ENCODE results near the gene AMHR2. TPM values are rescaled to one million over a fixed set of nuclear protein-coding genes. Genes with fewer than 3 reads are reported as not detected.
"Not testable (repeated sequence)": the region's sequence is repeated elsewhere in the genome, so short reads cannot be mapped to it uniquely, and the experiment has no call there.

The AMHR2 gene
- total RNA-seq, 1 donor from 2014 or later = not detected

DNA sequence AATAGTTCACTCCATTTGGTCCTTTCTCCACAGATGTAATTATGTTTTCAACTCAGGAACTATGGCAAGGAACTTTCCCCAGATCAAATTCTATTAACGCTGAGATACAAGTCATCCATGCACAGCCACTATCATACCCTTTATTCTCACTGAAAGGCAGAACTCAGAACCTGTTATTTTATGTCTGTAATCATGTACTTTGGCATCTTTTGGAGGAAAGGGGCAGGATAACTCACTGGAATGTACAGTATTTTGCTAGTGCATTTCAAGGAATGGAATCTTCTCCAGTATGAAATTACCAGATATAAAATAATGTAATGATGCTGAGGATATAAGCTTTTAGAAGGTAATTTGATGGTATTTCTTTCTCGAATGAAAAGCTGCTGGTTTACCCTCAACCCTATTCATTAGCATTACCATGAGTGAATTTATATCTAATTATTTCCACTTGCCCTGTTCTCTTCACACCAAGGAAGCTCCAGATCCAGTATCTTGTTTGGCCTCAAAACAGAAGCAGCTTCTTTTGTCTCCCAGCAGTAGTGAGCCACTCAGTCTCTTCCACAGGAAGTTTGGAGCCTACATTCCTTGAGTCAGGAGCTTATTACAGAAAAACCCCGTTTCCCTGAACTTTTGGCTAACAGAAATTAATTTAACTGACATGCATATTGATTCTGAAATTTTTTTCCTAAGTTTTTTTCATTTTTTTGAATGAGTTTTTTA lies 10.0 kb upstream of the AMHR2 start:
- H3K9ac ChIP-seq (ENCODE audit: low read depth in 1 of 3, low read length in 3 of 3) = no peak overlapping the region
- H3K4me3 ChIP-seq (ENCODE audit: low read length in 3 of 3) = no peak overlapping the region
- H3K9me3 ChIP-seq (ENCODE audit: control insufficient read depth in 3 of 3, low read length in 3 of 3) = no peaks in the 10 kb centered on the region
- H3K4me1 ChIP-seq (ENCODE audit: control insufficient read depth in 3 of 3, insufficient read depth in 3 of 3, low read length in 3 of 3) = no peaks in the 10 kb centered on the region
- H3K27ac ChIP-seq (ENCODE audit: low read depth, low read length) = no peak overlapping the region
- no peaks in the 10 kb centered on the region for H3K27me3 ChIP-seq (ENCODE audit: control insufficient read depth in 3 of 3, insufficient read depth in 3 of 3, low read length in 3 of 3)
- peaks cover 19 to 30% (median 28%) of the 10 kb centered on the region in 3 donors for H3K36me3 ChIP-seq (ENCODE audit: control insufficient read depth in 3 of 3, insufficient read depth in 3 of 3, low read length in 3 of 3)

- no peaks in the 10 kb centered on the region for H3K4me1 ChIP-seq (ENCODE audit: control insufficient read depth in 3 of 3, insufficient read depth in 3 of 3, low read length in 3 of 3)
- H3K27ac ChIP-seq (ENCODE audit: low read depth, low read length) = no peak overlapping the region
Observed at GRCh38 chr12:53414756-53415417, 8.8 kb upstream of the AMHR2 start.

DNA sequence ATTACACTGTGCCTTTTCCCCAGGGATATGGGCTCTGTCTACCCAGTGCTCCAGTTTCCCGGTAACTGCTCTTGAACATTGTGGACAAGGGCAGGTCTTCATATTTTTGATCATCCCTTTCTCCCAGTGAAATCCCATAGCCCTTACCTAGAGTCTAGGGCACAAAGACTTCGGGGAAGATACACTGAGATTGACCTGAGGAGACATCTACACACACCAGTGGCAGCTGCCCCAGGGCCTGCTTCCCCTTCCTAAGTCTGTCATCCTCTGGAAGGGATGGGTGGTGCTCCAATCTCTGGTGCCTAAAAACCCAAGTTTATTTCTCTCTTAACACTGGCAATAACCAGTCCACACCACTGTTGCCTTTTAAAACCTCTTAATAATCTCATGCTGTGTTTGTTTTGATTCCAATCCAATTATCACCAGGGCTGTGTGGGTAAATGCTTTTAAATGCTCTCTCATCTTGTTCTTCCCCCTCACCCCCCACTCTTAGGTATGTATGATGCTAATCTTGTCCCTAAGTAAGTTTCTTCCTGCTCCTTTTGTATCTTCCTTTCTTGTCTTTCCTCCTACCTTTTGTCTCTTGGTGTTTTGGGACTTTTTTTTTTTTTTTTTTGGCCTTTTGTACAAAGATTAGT lies 7.8 kb upstream of the AMHR2 start:
- not testable (repeated sequence) for H3K9ac ChIP-seq (ENCODE audit: low read depth in 1 of 3, low read length in 3 of 3); H3K9me3 ChIP-seq (ENCODE audit: control insufficient read depth in 3 of 3, low read length in 3 of 3); H3K27ac ChIP-seq (ENCODE audit: low read depth, low read length); H3K4me3 ChIP-seq (ENCODE audit: low read length in 3 of 3); H3K27me3 ChIP-seq (ENCODE audit: control insufficient read depth in 3 of 3, insufficient read depth in 3 of 3, low read length in 3 of 3); H3K4me1 ChIP-seq (ENCODE audit: control insufficient read depth in 3 of 3, insufficient read depth in 3 of 3, low read length in 3 of 3)
- peaks cover 11 to 19% (median 17%) of the 10 kb centered on the region in 3 donors for H3K36me3 ChIP-seq (ENCODE audit: control insufficient read depth in 3 of 3, insufficient read depth in 3 of 3, low read length in 3 of 3)

More at GRCh38 chr12:53414756-53415417, 8.8 kb upstream of the AMHR2 start:
- Histone ChIP-seq H3K9ac (ENCODE audit: low read depth in 1 of 3, low read length in 3 of 3) (no peak overlapping the region), H3K4me3 (ENCODE audit: low read length in 3 of 3) (no peak overlapping the region), H3K9me3 (ENCODE audit: control insufficient read depth in 3 of 3, low read length in 3 of 3) (no peaks in the 10 kb centered on the region), H3K36me3 (ENCODE audit: control insufficient read depth in 3 of 3, insufficient read depth in 3 of 3, low read length in 3 of 3) (peaks cover 14 to 22% (median 22%) of the 10 kb centered on the region in 3 donors), H3K27me3 (ENCODE audit: control insufficient read depth in 3 of 3, insufficient read depth in 3 of 3, low read length in 3 of 3) (no peaks in the 10 kb centered on the region)

GRCh38 chr12:53417291-53417816 lies 6.3 kb upstream of the AMHR2 start:
- not testable (repeated sequence) for H3K27me3 ChIP-seq (ENCODE audit: control insufficient read depth in 3 of 3, insufficient read depth in 3 of 3, low read length in 3 of 3); H3K9me3 ChIP-seq (ENCODE audit: control insufficient read depth in 3 of 3, low read length in 3 of 3); H3K36me3 ChIP-seq (ENCODE audit: control insufficient read depth in 3 of 3, insufficient read depth in 3 of 3, low read length in 3 of 3); H3K4me1 ChIP-seq (ENCODE audit: control insufficient read depth in 3 of 3, insufficient read depth in 3 of 3, low read length in 3 of 3); H3K27ac ChIP-seq (ENCODE audit: low read depth, low read length); H3K4me3 ChIP-seq (ENCODE audit: low read length in 3 of 3); H3K9ac ChIP-seq (ENCODE audit: low read depth in 1 of 3, low read length in 3 of 3)

- no peak overlapping the region for H3K9ac ChIP-seq (ENCODE audit: low read depth in 1 of 3, low read length in 3 of 3)
- no peak overlapping the region for H3K27ac ChIP-seq (ENCODE audit: low read depth, low read length)
- H3K4me3 ChIP-seq (ENCODE audit: low read length in 3 of 3) = no peak overlapping the region
- peaks cover 0 to 6% (median 4%) of the 10 kb centered on the region in 3 donors for H3K4me1 ChIP-seq (ENCODE audit: control insufficient read depth in 3 of 3, insufficient read depth in 3 of 3, low read length in 3 of 3)
- no peaks in the 10 kb centered on the region for H3K9me3 ChIP-seq (ENCODE audit: control insufficient read depth in 3 of 3, low read length in 3 of 3)
- peaks cover 0 to 3% (median 2%) of the 10 kb centered on the region in 3 donors for H3K36me3 ChIP-seq (ENCODE audit: control insufficient read depth in 3 of 3, insufficient read depth in 3 of 3, low read length in 3 of 3)
- no peaks in the 10 kb centered on the region for H3K27me3 ChIP-seq (ENCODE audit: control insufficient read depth in 3 of 3, insufficient read depth in 3 of 3, low read length in 3 of 3)
Observed at GRCh38 chr12:53418221-53418620, 5.4 kb upstream of the AMHR2 start.

GRCh38 chr12:53419756-53420155 lies 3.9 kb upstream of the AMHR2 start:
- H3K27me3 ChIP-seq (ENCODE audit: control insufficient read depth in 3 of 3, insufficient read depth in 3 of 3, low read length in 3 of 3) = no peaks in the 10 kb centered on the region
- no peaks in the 10 kb centered on the region for H3K36me3 ChIP-seq (ENCODE audit: control insufficient read depth in 3 of 3, insufficient read depth in 3 of 3, low read length in 3 of 3)
- no peak overlapping the region for H3K4me3 ChIP-seq (ENCODE audit: low read length in 3 of 3)
- H3K4me1 ChIP-seq (ENCODE audit: control insufficient read depth in 3 of 3, insufficient read depth in 3 of 3, low read length in 3 of 3) = peaks cover 0 to 6% (median 4%) of the 10 kb centered on the region in 3 donors
- no peak overlapping the region for H3K9ac ChIP-seq (ENCODE audit: low read depth in 1 of 3, low read length in 3 of 3)
- no peaks in the 10 kb centered on the region for H3K9me3 ChIP-seq (ENCODE audit: control insufficient read depth in 3 of 3, low read length in 3 of 3)
- H3K27ac ChIP-seq (ENCODE audit: low read depth, low read length) = no peak overlapping the region

GRCh38 chr12:53422247-53422646 lies 1.4 kb upstream of the AMHR2 start:
- H3K4me1 ChIP-seq (ENCODE audit: control insufficient read depth in 3 of 3, insufficient read depth in 3 of 3, low read length in 3 of 3); H3K27ac ChIP-seq (ENCODE audit: low read depth, low read length); H3K9ac ChIP-seq (ENCODE audit: low read depth in 1 of 3, low read length in 3 of 3); H3K4me3 ChIP-seq (ENCODE audit: low read length in 3 of 3); H3K27me3 ChIP-seq (ENCODE audit: control insufficient read depth in 3 of 3, insufficient read depth in 3 of 3, low read length in 3 of 3); H3K9me3 ChIP-seq (ENCODE audit: control insufficient read depth in 3 of 3, low read length in 3 of 3); H3K36me3 ChIP-seq (ENCODE audit: control insufficient read depth in 3 of 3, insufficient read depth in 3 of 3, low read length in 3 of 3): not testable (repeated sequence)

DNA sequence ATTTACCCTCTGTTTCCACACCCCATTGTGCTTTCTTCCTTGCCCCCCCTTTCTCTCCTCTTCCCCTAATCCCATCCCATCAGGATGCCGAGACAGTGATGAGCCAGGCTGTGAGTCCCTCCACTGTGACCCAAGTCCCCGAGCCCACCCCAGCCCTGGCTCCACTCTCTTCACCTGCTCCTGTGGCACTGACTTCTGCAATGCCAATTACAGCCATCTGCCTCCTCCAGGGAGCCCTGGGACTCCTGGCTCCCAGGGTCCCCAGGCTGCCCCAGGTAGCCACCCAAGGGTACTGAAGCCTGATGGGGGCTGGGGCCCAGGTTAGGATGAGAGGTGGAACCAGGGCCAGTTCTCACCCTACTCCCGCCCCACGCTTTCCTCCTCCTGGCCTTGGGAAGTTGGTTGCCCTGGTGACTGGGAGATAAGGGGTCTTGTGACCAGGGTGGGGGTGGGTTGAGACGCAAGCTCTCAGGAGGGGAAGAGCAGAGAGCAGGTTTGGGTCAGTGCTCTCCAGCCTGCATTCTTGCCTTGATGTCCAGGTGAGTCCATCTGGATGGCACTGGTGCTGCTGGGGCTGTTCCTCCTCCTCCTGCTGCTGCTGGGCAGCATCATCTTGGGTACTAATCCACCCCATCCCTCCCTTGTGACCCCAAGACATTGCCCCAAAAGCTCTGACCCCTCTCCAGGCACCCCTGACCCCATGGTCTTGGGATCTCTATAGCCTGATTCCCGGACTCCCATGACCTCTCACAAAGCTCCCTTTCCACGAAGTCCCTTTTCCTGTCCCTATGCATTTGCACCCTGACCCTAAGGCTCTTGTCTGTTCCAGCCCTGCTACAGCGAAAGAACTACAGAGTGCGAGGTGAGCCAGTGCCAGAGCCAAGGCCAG lies 1.2 kb downstream of the AMHR2 start:
- Histone ChIP-seq H3K9ac (ENCODE audit: low read depth in 1 of 3, low read length in 3 of 3) (no peak overlapping the region), H3K9me3 (ENCODE audit: control insufficient read depth in 3 of 3, low read length in 3 of 3) (no peaks in the 10 kb centered on the region), H3K4me3 (ENCODE audit: low read length in 3 of 3) (no peak overlapping the region), H3K27me3 (ENCODE audit: control insufficient read depth in 3 of 3, insufficient read depth in 3 of 3, low read length in 3 of 3) (no peaks in the 10 kb centered on the region), H3K4me1 (ENCODE audit: control insufficient read depth in 3 of 3, insufficient read depth in 3 of 3, low read length in 3 of 3) (peaks cover 2 to 12% (median 6%) of the 10 kb centered on the region in 3 donors), H3K36me3 (ENCODE audit: control insufficient read depth in 3 of 3, insufficient read depth in 3 of 3, low read length in 3 of 3) (no peaks in the 10 kb centered on the region), H3K27ac (ENCODE audit: low read depth, low read length) (no peak overlapping the region)

DNA sequence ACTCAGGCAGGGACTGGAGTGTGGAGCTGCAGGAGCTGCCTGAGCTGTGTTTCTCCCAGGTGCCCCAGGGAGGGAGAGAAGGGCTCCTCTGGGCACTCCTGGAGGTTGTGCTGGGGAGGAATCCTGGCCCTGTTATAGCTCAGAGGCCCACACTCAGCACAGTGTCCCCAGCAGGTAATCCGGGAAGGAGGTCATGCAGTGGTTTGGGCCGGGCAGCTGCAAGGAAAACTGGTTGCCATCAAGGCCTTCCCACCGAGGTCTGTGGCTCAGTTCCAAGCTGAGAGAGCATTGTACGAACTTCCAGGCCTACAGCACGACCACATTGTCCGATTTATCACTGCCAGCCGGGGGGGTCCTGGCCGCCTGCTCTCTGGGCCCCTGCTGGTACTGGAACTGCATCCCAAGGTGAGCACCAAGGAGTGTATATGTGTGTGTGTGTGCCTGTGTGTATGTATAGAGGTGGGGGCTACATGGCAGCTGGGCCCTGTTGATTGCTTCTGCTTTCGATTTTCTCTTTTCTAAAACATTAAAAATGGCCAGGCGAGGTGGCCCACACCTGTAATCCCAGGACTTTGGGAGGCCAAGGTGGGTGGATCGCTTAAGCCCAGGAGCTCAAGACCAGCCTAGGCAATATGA lies 2.0 kb downstream of the AMHR2 start:
- H3K36me3 ChIP-seq (ENCODE audit: control insufficient read depth in 3 of 3, insufficient read depth in 3 of 3, low read length in 3 of 3) = no peaks in the 10 kb centered on the region
- H3K4me1 ChIP-seq (ENCODE audit: control insufficient read depth in 3 of 3, insufficient read depth in 3 of 3, low read length in 3 of 3) = peaks cover 2 to 12% (median 6%) of the 10 kb centered on the region in 3 donors
- no peak overlapping the region for H3K27ac ChIP-seq (ENCODE audit: low read depth, low read length)
- H3K27me3 ChIP-seq (ENCODE audit: control insufficient read depth in 3 of 3, insufficient read depth in 3 of 3, low read length in 3 of 3) = no peaks in the 10 kb centered on the region
- H3K9ac ChIP-seq (ENCODE audit: low read depth in 1 of 3, low read length in 3 of 3) = no peak overlapping the region
- no peak overlapping the region for H3K4me3 ChIP-seq (ENCODE audit: low read length in 3 of 3)
- H3K9me3 ChIP-seq (ENCODE audit: control insufficient read depth in 3 of 3, low read length in 3 of 3) = no peaks in the 10 kb centered on the region
